Osteocyte (in vitro differentiated cells): ENCODE measurements around the gene SYCE1. TPM values are rescaled to one million over a fixed set of nuclear protein-coding genes. Genes with fewer than 3 reads are reported as not detected.

Experiments
- DNase-seq: peaks from one replicate; pipeline ENCODE4 v3.0.0; 2021; ENCODE audit warnings: mixed read lengths; ENCODE audit not compliant: unreplicated experiment; ENCODE audit errors: extremely low spot score
- H3K27ac Mint-ChIP-seq: one replicate; pipeline ENCODE4 v1.8.0; 2021; ENCODE audit warnings: mild to moderate bottlenecking, mixed read lengths; ENCODE audit not compliant: unreplicated experiment
- H3K27me3 Mint-ChIP-seq: one replicate; pipeline ENCODE4 v1.8.0; 2021; ENCODE audit warnings: mixed read lengths; ENCODE audit not compliant: unreplicated experiment
- H3K36me3 Mint-ChIP-seq: one replicate; pipeline ENCODE4 v1.8.0; 2021; ENCODE audit warnings: mixed read lengths; ENCODE audit not compliant: unreplicated experiment
- H3K4me1 Mint-ChIP-seq: one replicate; pipeline ENCODE4 v1.8.0; 2021; ENCODE audit warnings: mixed read lengths; ENCODE audit not compliant: unreplicated experiment
- H3K4me3 Mint-ChIP-seq: one replicate; pipeline ENCODE4 v1.8.0; 2021; ENCODE audit warnings: mild to moderate bottlenecking, moderate library complexity, mixed read lengths; ENCODE audit not compliant: unreplicated experiment
- H3K9me3 Mint-ChIP-seq: one replicate; pipeline ENCODE4 v1.8.0; 2021; ENCODE audit warnings: mixed read lengths; ENCODE audit not compliant: unreplicated experiment
- total RNA-seq: library from RNA; stranded (reverse); gene quantifications from 2 replicates; pipeline ENCODE4 v1.2.1, GENCODE V29; 2021
- TF ChIP-seq, protein P1 (sequence below): fragments of 200-600 bp; sonication (generic); IDR thresholded peaks from 2 replicates; pipeline ENCODE4 v1.5.0; 2021; ENCODE audit warnings: antibody characterized with exemption, mild to moderate bottlenecking, moderate library complexity

Gene SYCE1
- total RNA-seq, 1 donor from 2014 or later = not detected

DNA sequence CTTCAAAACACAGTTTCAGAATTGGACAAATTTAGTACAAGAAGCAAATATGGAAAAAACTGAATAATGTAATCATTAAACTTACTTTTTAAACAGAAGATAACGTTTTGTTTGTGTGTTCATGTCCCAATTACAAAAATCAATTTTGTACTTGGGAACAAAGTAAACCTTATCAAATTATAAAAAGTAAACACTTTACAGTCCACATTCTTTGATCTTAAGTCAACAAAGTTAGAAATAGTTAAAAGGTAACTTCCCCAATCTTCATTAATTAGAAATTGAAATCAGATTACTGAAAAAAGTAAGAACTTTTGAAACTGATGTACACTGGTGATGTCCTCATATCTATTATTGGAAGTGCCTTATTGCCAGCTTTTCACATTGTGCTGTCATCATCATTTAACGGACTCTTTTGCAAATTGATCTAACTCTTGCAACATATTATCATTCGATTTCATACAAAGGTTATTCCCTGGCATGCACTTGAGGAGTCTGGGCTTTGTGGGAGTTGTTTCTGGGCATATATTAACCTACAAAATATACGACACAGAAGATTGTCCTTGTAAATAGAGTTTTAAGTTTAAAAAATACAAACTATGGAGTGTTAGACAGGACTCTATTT is 53.4 kb downstream of the SYCE1 start:
- no peak for DNase-seq
- peaks cover 7% of the 10 kb centered on the region for H3K27me3 Mint-ChIP-seq
- TF ChIP-seq, protein P1, sequence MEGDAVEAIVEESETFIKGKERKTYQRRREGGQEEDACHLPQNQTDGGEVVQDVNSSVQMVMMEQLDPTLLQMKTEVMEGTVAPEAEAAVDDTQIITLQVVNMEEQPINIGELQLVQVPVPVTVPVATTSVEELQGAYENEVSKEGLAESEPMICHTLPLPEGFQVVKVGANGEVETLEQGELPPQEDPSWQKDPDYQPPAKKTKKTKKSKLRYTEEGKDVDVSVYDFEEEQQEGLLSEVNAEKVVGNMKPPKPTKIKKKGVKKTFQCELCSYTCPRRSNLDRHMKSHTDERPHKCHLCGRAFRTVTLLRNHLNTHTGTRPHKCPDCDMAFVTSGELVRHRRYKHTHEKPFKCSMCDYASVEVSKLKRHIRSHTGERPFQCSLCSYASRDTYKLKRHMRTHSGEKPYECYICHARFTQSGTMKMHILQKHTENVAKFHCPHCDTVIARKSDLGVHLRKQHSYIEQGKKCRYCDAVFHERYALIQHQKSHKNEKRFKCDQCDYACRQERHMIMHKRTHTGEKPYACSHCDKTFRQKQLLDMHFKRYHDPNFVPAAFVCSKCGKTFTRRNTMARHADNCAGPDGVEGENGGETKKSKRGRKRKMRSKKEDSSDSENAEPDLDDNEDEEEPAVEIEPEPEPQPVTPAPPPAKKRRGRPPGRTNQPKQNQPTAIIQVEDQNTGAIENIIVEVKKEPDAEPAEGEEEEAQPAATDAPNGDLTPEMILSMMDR = no peak
- no peaks in the 10 kb centered on the region for H3K36me3 Mint-ChIP-seq
- H3K9me3 Mint-ChIP-seq = peaks cover 16% of the 10 kb centered on the region
- H3K4me1 Mint-ChIP-seq = no peaks in the 10 kb centered on the region
- H3K27ac Mint-ChIP-seq = no peak overlapping the region
- H3K4me3 Mint-ChIP-seq = no peak overlapping the region

DNA sequence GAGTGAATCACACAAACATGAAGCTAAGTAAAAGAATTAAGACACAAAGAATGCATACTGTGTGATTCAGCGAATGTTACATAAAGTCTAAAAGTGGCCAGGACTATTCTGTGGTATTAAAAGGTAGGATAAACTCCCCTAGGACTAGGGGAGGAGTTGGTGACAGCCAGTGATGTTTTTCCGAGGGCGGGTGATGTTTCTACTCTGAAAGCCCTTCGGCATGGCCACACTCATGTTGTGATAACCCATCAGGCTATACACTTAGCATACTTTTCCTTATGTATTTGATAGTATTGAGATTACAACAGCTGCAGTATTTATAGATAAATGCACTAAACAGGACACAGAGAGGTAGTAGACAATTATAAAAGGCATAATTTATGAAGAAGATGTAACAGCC is 54.0 kb downstream of the SYCE1 start:
- DNase-seq = no peak
- TF ChIP-seq, protein P1 = no peak
- H3K27me3 Mint-ChIP-seq = peaks cover 3% of the 10 kb centered on the region
- no peak overlapping the region for H3K4me3 Mint-ChIP-seq
- H3K9me3 Mint-ChIP-seq = peaks cover 16% of the 10 kb centered on the region
- no peak overlapping the region for H3K27ac Mint-ChIP-seq
- H3K36me3 Mint-ChIP-seq = no peaks in the 10 kb centered on the region
- H3K4me1 Mint-ChIP-seq = no peaks in the 10 kb centered on the region

- Mint-ChIP-seq H3K27ac (no peak overlapping the region), H3K4me3 (no peak overlapping the region), H3K36me3 (no peaks in the 10 kb centered on the region), H3K27me3 (no peaks in the 10 kb centered on the region), H3K4me1 (no peaks in the 10 kb centered on the region), H3K9me3 (peaks cover 16% of the 10 kb centered on the region)
- TF ChIP-seq, protein P1 = no peak
- DNase-seq = no peak
Measured at GRCh38 chr10:133509700-133510099, 55.7 kb downstream of the SYCE1 start.

Other genes starting within 250 kb of the SYCE1 start
- 3.5 TPM in 2 replicates for gene CALY, start 228.7 kb downstream of the SYCE1 start, total RNA-seq
- not detected in 2 replicates for gene PRAP1, start 218.2 kb downstream of the SYCE1 start, total RNA-seq
- 20.5 and 24.0 TPM in 2 replicates for gene FUOM, start 207.6 kb downstream of the SYCE1 start, total RNA-seq
- gene ECHS1, start 192.2 kb downstream of the SYCE1 start, total RNA-seq = 62.9 and 65.1 TPM in 2 replicates
- gene PAOX, start 186.3 kb downstream of the SYCE1 start, total RNA-seq = 6.5 and 8.7 TPM in 2 replicates
- gene MTG1, start 171.4 kb downstream of the SYCE1 start, total RNA-seq = 57.3 and 65.2 TPM in 2 replicates
- gene SPRN, start 141.0 kb downstream of the SYCE1 start, total RNA-seq = 2.2 and 2.7 TPM in 2 replicates
- gene SCART1, start 111.6 kb downstream of the SYCE1 start, total RNA-seq = 3.2 and 4.8 TPM in 2 replicates
- 2.2 and 3.1 TPM in 2 replicates for gene CYP2E1, start 38.2 kb downstream of the SYCE1 start, total RNA-seq
- gene FRG2B, start 61.2 kb upstream of the SYCE1 start, total RNA-seq = not detected in 2 replicates